Osteoblast (primary cell): ENCODE measurements around the gene CDC42BPA. TPM values are rescaled to one million over a fixed set of nuclear protein-coding genes. Genes with fewer than 3 reads are reported as not detected.
A peak's percentile ranks its signal among the peaks of the same experiment; 100 is the strongest.

Experiments used
- DNase-seq: peaks from one replicate; pipeline ENCODE4 v3.0.0; 2011; ENCODE audit warnings: low spot score, mixed read lengths; ENCODE audit not compliant: insufficient read length; ENCODE audit errors: missing footprints
- H2AFZ ChIP-seq: 2 replicates; pipeline ENCODE4 v1.6.0; 2011; ENCODE audit warnings: mild to moderate bottlenecking, low read length
- H3K27ac ChIP-seq: 2 replicates; pipeline ENCODE4 v1.5.1; 2011; ENCODE audit warnings: mild to moderate bottlenecking, low read depth, low read length, moderate library complexity
- H3K27me3 ChIP-seq: 2 replicates; pipeline ENCODE4 v1.6.0; 2012; ENCODE audit warnings: mild to moderate bottlenecking, control low read depth, inconsistent platforms, low read length, moderate library complexity; ENCODE audit not compliant: insufficient read depth
- H3K36me3 ChIP-seq: 2 replicates; pipeline ENCODE4 v1.5.1; 2011; ENCODE audit warnings: mild to moderate bottlenecking, low read length, control low read depth, moderate library complexity; ENCODE audit not compliant: insufficient read depth
- H3K4me1 ChIP-seq: 2 replicates; pipeline ENCODE4 v1.5.1; 2011; ENCODE audit warnings: mild to moderate bottlenecking, low read length, control low read depth, moderate library complexity; ENCODE audit not compliant: insufficient read depth
- H3K4me2 ChIP-seq: 2 replicates; pipeline ENCODE4 v1.6.0; 2011; ENCODE audit warnings: mild to moderate bottlenecking, low read length; ENCODE audit not compliant: insufficient read depth
- H3K4me3 ChIP-seq: fragments of 200-600 bp; sonication (generic); 3 replicates; pipeline ENCODE4 v1.5.1; 2012; ENCODE audit warnings: mild to moderate bottlenecking, low read length, inconsistent platforms; ENCODE audit not compliant: insufficient read depth
- H3K79me2 ChIP-seq: 2 replicates; pipeline ENCODE4 v1.6.0; 2012; ENCODE audit warnings: mild to moderate bottlenecking, low read length, control low read depth, inconsistent platforms; ENCODE audit not compliant: insufficient read depth
- H3K9me3 ChIP-seq: 2 replicates; pipeline ENCODE4 v1.5.1; 2011; ENCODE audit warnings: low read depth, low read length, control low read depth
- H4K20me1 ChIP-seq: 2 replicates; pipeline ENCODE4 v1.6.0; 2012; ENCODE audit warnings: mild to moderate bottlenecking, low read length, control low read depth; ENCODE audit not compliant: insufficient read depth
- CTCF ChIP-seq: IDR thresholded peaks from 2 replicates; pipeline ENCODE4 v1.5.1; 2011; ENCODE audit warnings: mild to moderate bottlenecking, low read depth, low read length, moderate library complexity; ENCODE audit errors: extremely low read depth
- total RNA-seq: library from RNA; depleted of rRNA; stranded (reverse); fragments of >200 nt; gene quantifications from 2 replicates; pipeline ENCODE4 v1.2.3, GENCODE V29; 2012

The CDC42BPA gene
- total RNA-seq, 1 donor, result 77.8 TPM

GRCh38 chr1:227299688-227300087, 18.6 kb downstream of the CDC42BPA start:
- peaks cover 4% of the 10 kb centered on the region for H4K20me1 ChIP-seq
- peak overlapping the region; percentile 63 for H3K27ac ChIP-seq
- no peaks in the 10 kb centered on the region for H3K9me3 ChIP-seq
- no peak for TF ChIP-seq CTCF
- H3K79me2 ChIP-seq, result peaks cover 89% of the 10 kb centered on the region
- H3K4me1 ChIP-seq, result peaks cover 16% of the 10 kb centered on the region
- H3K36me3 ChIP-seq, result no peaks in the 10 kb centered on the region
- no peak overlapping the region for H2AFZ ChIP-seq
- H3K4me2 ChIP-seq, result peak overlapping the region; percentile 59
- no peak overlapping the region for H3K4me3 ChIP-seq
- H3K27me3 ChIP-seq, result no peaks in the 10 kb centered on the region
- no peak for DNase-seq

GRCh38 chr1:227299241-227299627, 19.1 kb downstream of the CDC42BPA start:
- no peak for TF ChIP-seq CTCF
- Histone ChIP-seq H3K4me1 (peaks cover 16% of the 10 kb centered on the region), H3K27me3 (no peaks in the 10 kb centered on the region), H3K27ac (peak overlapping the region; percentile 63), H3K4me3 (peak overlapping the region; percentile 9), H4K20me1 (peaks cover 4% of the 10 kb centered on the region), H3K9me3 (no peaks in the 10 kb centered on the region), H2AFZ (no peak overlapping the region), H3K4me2 (peak overlapping the region; percentile 59), H3K79me2 (peaks cover 87% of the 10 kb centered on the region), H3K36me3 (no peaks in the 10 kb centered on the region)
- DNase-seq, result no peak

GRCh38 chr1:227298512-227299240, 19.6 kb downstream of the CDC42BPA start:
- no peak for TF ChIP-seq CTCF
- Histone ChIP-seq H3K4me2 (peak overlapping the region; percentile 59), H3K9me3 (no peaks in the 10 kb centered on the region), H2AFZ (no peak overlapping the region), H3K27me3 (no peaks in the 10 kb centered on the region), H3K27ac (peak overlapping the region; percentile 63), H4K20me1 (peaks cover 4% of the 10 kb centered on the region), H3K79me2 (peaks cover 85% of the 10 kb centered on the region), H3K4me3 (peak overlapping the region; percentile 9), H3K36me3 (no peaks in the 10 kb centered on the region), H3K4me1 (peaks cover 16% of the 10 kb centered on the region)
- DNase-seq, result no peak

- H3K36me3 ChIP-seq, result no peaks in the 10 kb centered on the region
- no peaks in the 10 kb centered on the region for H3K9me3 ChIP-seq
- no peak for TF ChIP-seq CTCF
- peaks cover 85% of the 10 kb centered on the region for H3K79me2 ChIP-seq
- H3K27me3 ChIP-seq, result no peaks in the 10 kb centered on the region
- H2AFZ ChIP-seq, result no peak overlapping the region
- H3K4me1 ChIP-seq, result peaks cover 16% of the 10 kb centered on the region
- no peak for DNase-seq
- no peak overlapping the region for H3K27ac ChIP-seq
- no peaks in the 10 kb centered on the region for H4K20me1 ChIP-seq
- no peak overlapping the region for H3K4me3 ChIP-seq
- H3K4me2 ChIP-seq, result no peak overlapping the region
These were observed 21.1 kb downstream of the CDC42BPA start for GRCh38 chr1:227297073-227297793.
